H1 (cell line): ENCODE results near the gene CRELD1. TPM values are rescaled to one million over a fixed set of nuclear protein-coding genes. Genes with fewer than 3 reads are reported as not detected.
"Not testable (repeated sequence)": the region's sequence is repeated elsewhere in the genome, so short reads cannot be mapped to it uniquely, and the experiment has no call there.

Source experiments
- CTCF ChIA-PET: fragments of 300-600 bp; sonication (Branson Sonifier 250); formaldehyde crosslinking; loops from one replicate; lab custom pipeline; 2021; ENCODE audit not compliant: partially characterized antibody; lab: Charles Lee
- POLR2A ChIA-PET: fragments of 300-600 bp; sonication (Branson Sonifier 250); formaldehyde crosslinking; loops from one replicate; lab custom pipeline; 2021; ENCODE audit warnings: inconsistent platforms; ENCODE audit not compliant: partially characterized antibody; lab: Charles Lee
- DNase-seq, 2 experiments: peaks; one replicate each; pipeline versions ENCODE4 v3.0.0 to v3.0.0-alpha.2; 2010 to 2022; ENCODE audit warnings: low spot score in 2 of 2, low read depth in 1 of 2, mixed read lengths in 1 of 2
- FAIRE-seq: peaks from 2 replicates; lab custom pipeline; 2011; peaks lifted over from hg19 to GRCh38; lab: Jason Lieb, UNC
- H2AFZ ChIP-seq: 2 replicates; pipeline ENCODE4 v1.8.1; 2012; ENCODE audit warnings: low read length, inconsistent platforms
- H2AK5ac ChIP-seq: 2 replicates; pipeline ENCODE4 v1.6.1; 2013; ENCODE audit warnings: low read depth, low read length
- H2BK120ac ChIP-seq: replicated peaks from 2 replicates; pipeline ENCODE3; 2013; ENCODE audit warnings: low read depth, low read length, inconsistent platforms
- H2BK12ac ChIP-seq: 2 replicates; pipeline ENCODE4 v1.6.1; 2013; ENCODE audit warnings: low read depth, low read length
- H2BK15ac ChIP-seq: 2 replicates; pipeline ENCODE4 v1.6.1; 2013; ENCODE audit warnings: low read length
- H2BK20ac ChIP-seq: 2 replicates; pipeline ENCODE4 v1.6.1; 2013; ENCODE audit warnings: low read length
- H2BK5ac ChIP-seq: 2 replicates; pipeline ENCODE4 v1.6.1; 2013; ENCODE audit warnings: low read depth, low read length
- H3K14ac ChIP-seq: 2 replicates; pipeline ENCODE4 v1.6.1; 2013; ENCODE audit warnings: inconsistent platforms; ENCODE audit not compliant: insufficient read length
- H3K18ac ChIP-seq: 2 replicates; pipeline ENCODE4 v1.6.1; 2013; ENCODE audit warnings: low read length; ENCODE audit errors: extremely low read depth
- H3K23ac ChIP-seq: 2 replicates; pipeline ENCODE4 v1.6.1; 2013; ENCODE audit warnings: inconsistent platforms; ENCODE audit not compliant: insufficient read length
- H3K23me2 ChIP-seq: 2 replicates; pipeline ENCODE4 v1.6.1; 2013; ENCODE audit warnings: low read depth, low read length
- H3K27ac ChIP-seq: 2 replicates; pipeline ENCODE4 v1.6.1; 2011; ENCODE audit warnings: low read depth, low read length, inconsistent platforms
- H3K27me3 ChIP-seq, 4 experiments: replicated peaks in 1 of 4; 1 replicate in 1 of 4; 2 replicates in 3 of 4; pipeline versions ENCODE4 v1.6.1 to v1.8.1; 2011 to 2013; ENCODE audit warnings: low read length in 3 of 4, mild to moderate bottlenecking in 3 of 4, inconsistent platforms in 2 of 4, mixed read lengths in 2 of 4, moderate library complexity in 1 of 4; ENCODE audit not compliant: control insufficient read depth in 3 of 4, insufficient read depth in 3 of 4; ENCODE audit errors: extremely low read depth in 1 of 4
- H3K36me3 ChIP-seq, 4 experiments: 2 replicates each; pipeline versions ENCODE4 v1.6.1 to v1.8.1; 2011 to 2013; ENCODE audit warnings: mild to moderate bottlenecking in 4 of 4, low read length in 3 of 4, moderate library complexity in 2 of 4, control low read depth in 1 of 4, inconsistent platforms in 1 of 4; ENCODE audit not compliant: insufficient read depth in 4 of 4, control insufficient read depth in 2 of 4
- H3K4ac ChIP-seq: replicated peaks from 2 replicates; pipeline ENCODE3; 2013; ENCODE audit warnings: low read length, low read depth, mixed read lengths, inconsistent platforms; ENCODE audit not compliant: insufficient read length
- H3K4me1 ChIP-seq, 4 experiments: replicated peaks in 1 of 4; 1 replicate in 1 of 4; 2 replicates in 3 of 4; pipeline versions ENCODE4 v1.6.1 to v1.8.1; 2011 to 2013; ENCODE audit warnings: low read length in 3 of 4, inconsistent platforms in 2 of 4, mixed read lengths in 1 of 4; ENCODE audit not compliant: insufficient read depth in 4 of 4, control insufficient read depth in 3 of 4
- H3K4me2 ChIP-seq, 2 experiments: 2 replicates each; pipeline versions ENCODE4 v1.6.1 to v1.8.1; 2011 to 2013; ENCODE audit warnings: low read depth in 2 of 2, low read length in 2 of 2, control low read depth in 1 of 2, inconsistent platforms in 1 of 2, mild to moderate bottlenecking in 1 of 2; ENCODE audit not compliant: insufficient read depth in 1 of 2
- H3K4me3 ChIP-seq, 4 experiments: fragments of 200-600, 300-600 bp in 1 of 4; sonication (generic), shearing (Covaris generic), sonication (Bioruptor Twin) in 1 of 4; 2 replicates each; pipeline versions ENCODE4 v1.5.1 to v1.8.1; 2011 to 2016; ENCODE audit warnings: low read length in 4 of 4, low read depth in 3 of 4, control low read depth in 2 of 4, inconsistent platforms in 2 of 4, mild to moderate bottlenecking in 2 of 4, mixed read lengths in 1 of 4, moderate library complexity in 1 of 4; ENCODE audit not compliant: insufficient read depth in 2 of 4; ENCODE audit errors: extremely low read depth in 1 of 4
- H3K56ac ChIP-seq: replicated peaks from 2 replicates; pipeline ENCODE3; 2013; ENCODE audit warnings: low read depth, mild to moderate bottlenecking, mixed read lengths, low read length, inconsistent platforms; ENCODE audit not compliant: insufficient read length
- H3K79me1 ChIP-seq: 2 replicates; pipeline ENCODE4 v1.6.1; 2013; ENCODE audit warnings: low read depth, low read length, control low read depth
- H3K79me2 ChIP-seq, 2 experiments: 2 replicates each; pipeline versions ENCODE4 v1.6.1 to v1.8.1; 2012 to 2013; ENCODE audit warnings: low read length in 2 of 2, mild to moderate bottlenecking in 2 of 2, inconsistent platforms in 1 of 2; ENCODE audit not compliant: insufficient read depth in 2 of 2, control insufficient read depth in 1 of 2
- H3K9ac ChIP-seq, 4 experiments: replicated peaks in 1 of 4; 1 replicate in 1 of 4; 2 replicates in 3 of 4; pipeline versions ENCODE4 v1.6.1 to v1.8.1; 2011 to 2013; ENCODE audit warnings: low read depth in 3 of 4, low read length in 3 of 4, control low read depth in 2 of 4, mild to moderate bottlenecking in 2 of 4, moderate library complexity in 2 of 4, inconsistent platforms in 1 of 4; ENCODE audit errors: extremely low read depth in 1 of 4
- H3K9me3 ChIP-seq, 2 experiments: 2 replicates each; pipeline versions ENCODE4 v1.6.1 to v1.8.1; 2012 to 2013; ENCODE audit warnings: mild to moderate bottlenecking in 2 of 2, moderate library complexity in 2 of 2, control low read depth in 1 of 2, inconsistent platforms in 1 of 2, low read depth in 1 of 2, low read length in 1 of 2, mixed read lengths in 1 of 2; ENCODE audit not compliant: insufficient read depth in 2 of 2
- H4K20me1 ChIP-seq, 2 experiments: replicated peaks in 1 of 2; 2 replicates each; pipeline versions ENCODE3 to v1.8.1; 2011 to 2013; ENCODE audit warnings: inconsistent platforms in 2 of 2, low read length in 2 of 2, mild to moderate bottlenecking in 1 of 2; ENCODE audit not compliant: insufficient read depth in 2 of 2, control insufficient read depth in 1 of 2
- H4K5ac ChIP-seq: 2 replicates; pipeline ENCODE4 v1.6.1; 2013; ENCODE audit warnings: low read length, low read depth, mixed read lengths, inconsistent platforms; ENCODE audit not compliant: insufficient read length
- H4K8ac ChIP-seq: 2 replicates; pipeline ENCODE4 v1.8.0; 2013; ENCODE audit warnings: mild to moderate bottlenecking, moderate library complexity, low read length, inconsistent platforms; ENCODE audit not compliant: insufficient read depth; ENCODE audit errors: extremely low read depth
- H4K91ac ChIP-seq: replicated peaks from 2 replicates; pipeline ENCODE3; 2013; ENCODE audit warnings: low read length, mixed read lengths, inconsistent platforms; ENCODE audit not compliant: insufficient read length
- WGBS, 2 experiments: shearing (Covaris generic) in 1 of 2; methylation state at CpG; one replicate each; pipeline versions ENCODE4 v1.1.6 to v1.1.7; 2013 to 2015; ENCODE audit warnings: low lambda C conversion rate in 2 of 2, mixed read lengths in 2 of 2, inconsistent platforms in 1 of 2, low coverage in 1 of 2, missing lambda C conversion rate in 1 of 2; ENCODE audit not compliant: insufficient replicate concordance in 2 of 2, insufficient coverage in 1 of 2, insufficient read length in 1 of 2; ENCODE audit errors: extremely low coverage in 1 of 2, missing lambda C conversion rate in 1 of 2; 5-methylcytosine and 5-hydroxymethylcytosine counted together
- polyA plus RNA-seq, 7 experiments: library from polyadenylated mRNA; depleted of rRNA in 3 of 7; stranded (reverse) in 5 of 7; unstranded in 2 of 7; fragments of >200 nt in 5 of 7; fragments of 200-250 nt in 2 of 7; gene quantifications; 1 replicate in 5 of 7; 2 replicates in 1 of 7; 4 replicates in 1 of 7; pipeline versions ENCODE4 v1.2.1 to v1.2.3, GENCODE V29; 2011 to 2013; ENCODE audit warnings: missing spikeins in 2 of 7, mixed read lengths in 2 of 7
- total RNA-seq: library from RNA; stranded (reverse); fragmentation: NEBNext Ultra II Directional; extraction: Animal tissue kit (Norgen Biotek cat#: 25700); gene quantifications from 2 replicates; pipeline ENCODE4 v1.2.1, GENCODE V29; 2021

Gene CRELD1
- total and polyA plus RNA-seq, 2 of the 8 experiments (the other 6 are each of a cell fraction or from before 2014, with no cell fraction given), result 12.9 to 15.1 TPM

DNA sequence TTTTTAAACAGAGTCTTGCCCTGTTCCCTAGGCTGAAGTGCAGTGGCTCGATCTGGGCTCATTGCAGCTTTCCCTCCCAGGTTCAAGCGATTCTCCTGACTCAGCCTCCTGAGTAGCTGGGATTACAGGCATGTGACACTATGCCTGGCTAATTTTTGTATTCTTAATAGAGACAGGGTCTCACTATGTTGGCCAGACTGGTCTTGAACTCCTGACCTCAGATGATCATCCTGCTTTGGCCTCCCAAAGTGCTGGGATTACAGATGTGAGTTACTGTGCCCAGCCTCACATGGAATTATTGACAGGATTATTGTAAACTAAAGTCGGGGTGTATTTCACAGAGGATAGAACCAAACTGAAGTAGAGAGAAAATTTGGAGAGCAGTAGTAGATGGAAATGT lies 37.9 kb upstream of the CRELD1 start:
- H3K14ac ChIP-seq, H2AFZ ChIP-seq, FAIRE-seq, H3K18ac ChIP-seq, DNase-seq, H4K5ac ChIP-seq, H3K79me1 ChIP-seq, H2BK5ac ChIP-seq, H2AK5ac ChIP-seq, H3K23me2 ChIP-seq, H3K4me3 ChIP-seq, H4K91ac ChIP-seq, H3K23ac ChIP-seq, H2BK12ac ChIP-seq, H3K27me3 ChIP-seq, H4K20me1 ChIP-seq, H3K27ac ChIP-seq, H4K8ac ChIP-seq, H3K4me1 ChIP-seq, H2BK20ac ChIP-seq, H2BK120ac ChIP-seq, H3K4me2 ChIP-seq, H3K9ac ChIP-seq, H3K9me3 ChIP-seq, H2BK15ac ChIP-seq, H3K4ac ChIP-seq, H3K56ac ChIP-seq: not testable (repeated sequence)
- ChIA-PET CTCF (interaction anchor here (0.8 kb wide), 1 partner anchor 10 kb away, joined by 3 read pairs; no protein-coding TSS in a partner anchor), POLR2A (interaction anchor here (1.0 to 1.3 kb wide), 3 partner anchors 11 to 56 kb away, joined by 3 to 5 read pairs (median 3); no protein-coding TSS in a partner anchor)
- 100% methylated on average over 3 of the region's 3 CpGs; no CpG with 5 or more reads in 1 of the 2 experiments for WGBS, 2 experiments
- H3K79me2 ChIP-seq, result peaks cover 0 to 16% of the 10 kb centered on the region in 2 experiments; a peak in 2 of 4 replicates
- peaks cover 8 to 16% (median 13%) of the 10 kb centered on the region in 4 experiments; a peak in 7 of 8 replicates for H3K36me3 ChIP-seq
